Mononuclear cell (primary cell): ENCODE measurements around the gene AIPL1. TPM values are rescaled to one million over a fixed set of nuclear protein-coding genes. Genes with fewer than 3 reads are reported as not detected.

Experiments used
- H3K27me3 ChIP-seq: 2 replicates; pipeline ENCODE4 v1.6.0; 2011; ENCODE audit warnings: low read length, control low read depth; ENCODE audit not compliant: insufficient read depth
- H3K4me1 ChIP-seq: 2 replicates; pipeline ENCODE4 v1.5.1; 2011; ENCODE audit warnings: mild to moderate bottlenecking, low read length, control low read depth; ENCODE audit not compliant: insufficient read depth
- H3K4me3 ChIP-seq: 2 replicates; pipeline ENCODE4 v1.5.1; 2011; ENCODE audit warnings: mild to moderate bottlenecking, low read length, moderate library complexity
- H3K9me3 ChIP-seq: 2 replicates; pipeline ENCODE4 v1.5.1; 2011; ENCODE audit warnings: low read depth, mild to moderate bottlenecking, control low read depth, low read length
- total RNA-seq: library from RNA; depleted of rRNA; stranded (reverse); fragments of >200 nt; gene quantifications from one replicate; pipeline ENCODE4 v1.2.3, GENCODE V29; 2012

The AIPL1 gene
- total RNA-seq, 1 donor: under 0.01 TPM

- no peaks in the 10 kb centered on the region for H3K9me3 ChIP-seq
- H3K27me3 ChIP-seq: no peaks in the 10 kb centered on the region
- no peak overlapping the region for H3K4me3 ChIP-seq
- H3K4me1 ChIP-seq: peaks cover 6% of the 10 kb centered on the region
Observed at GRCh38 chr17:6458460-6458950, 23.6 kb upstream of the AIPL1 start.

- no peak overlapping the region for H3K4me3 ChIP-seq
- H3K27me3 ChIP-seq: no peaks in the 10 kb centered on the region
Observed at GRCh38 chr17:6457688-6458459, 23.0 kb upstream of the AIPL1 start.

GRCh38 chr17:6456914-6457687, 22.2 kb upstream of the AIPL1 start:
- no peaks in the 10 kb centered on the region for H3K9me3 ChIP-seq
- no peak overlapping the region for H3K4me3 ChIP-seq
- H3K4me1 ChIP-seq: peaks cover 6% of the 10 kb centered on the region
- no peaks in the 10 kb centered on the region for H3K27me3 ChIP-seq

More at GRCh38 chr17:6457688-6458459, 23.0 kb upstream of the AIPL1 start:
- no peaks in the 10 kb centered on the region for H3K9me3 ChIP-seq
- H3K4me1 ChIP-seq: peaks cover 6% of the 10 kb centered on the region

GRCh38 chr17:6456321-6456720, 21.4 kb upstream of the AIPL1 start:
- Histone ChIP-seq H3K4me1 (peaks cover 6% of the 10 kb centered on the region), H3K27me3 (no peaks in the 10 kb centered on the region), H3K9me3 (no peaks in the 10 kb centered on the region), H3K4me3 (no peak overlapping the region)

GRCh38 chr17:6455321-6455705, 20.4 kb upstream of the AIPL1 start:
- H3K4me3 ChIP-seq: no peak overlapping the region
- no peaks in the 10 kb centered on the region for H3K27me3 ChIP-seq
- peaks cover 6% of the 10 kb centered on the region for H3K4me1 ChIP-seq
- no peaks in the 10 kb centered on the region for H3K9me3 ChIP-seq

GRCh38 chr17:6454495-6455320, 19.8 kb upstream of the AIPL1 start:
- peaks cover 6% of the 10 kb centered on the region for H3K4me1 ChIP-seq
- H3K4me3 ChIP-seq: no peak overlapping the region
- no peaks in the 10 kb centered on the region for H3K9me3 ChIP-seq
- no peaks in the 10 kb centered on the region for H3K27me3 ChIP-seq

GRCh38 chr17:6453279-6454024, 18.5 kb upstream of the AIPL1 start:
- H3K4me3 ChIP-seq: no peak overlapping the region
- peaks cover 6% of the 10 kb centered on the region for H3K4me1 ChIP-seq
- H3K9me3 ChIP-seq: no peaks in the 10 kb centered on the region
- H3K27me3 ChIP-seq: no peaks in the 10 kb centered on the region

- no peak overlapping the region for H3K4me3 ChIP-seq
- no peaks in the 10 kb centered on the region for H3K9me3 ChIP-seq
- no peaks in the 10 kb centered on the region for H3K27me3 ChIP-seq
- peaks cover 6% of the 10 kb centered on the region for H3K4me1 ChIP-seq
Observed at GRCh38 chr17:6452471-6453266, 17.7 kb upstream of the AIPL1 start.

GRCh38 chr17:6450926-6451832, 16.3 kb upstream of the AIPL1 start:
- Histone ChIP-seq H3K4me3 (no peak overlapping the region), H3K4me1 (peaks cover 6% of the 10 kb centered on the region), H3K9me3 (no peaks in the 10 kb centered on the region), H3K27me3 (no peaks in the 10 kb centered on the region)

- no peaks in the 10 kb centered on the region for H3K27me3 ChIP-seq
- no peaks in the 10 kb centered on the region for H3K9me3 ChIP-seq
- peaks cover 7% of the 10 kb centered on the region for H3K4me1 ChIP-seq
- no peak overlapping the region for H3K4me3 ChIP-seq
Observed at GRCh38 chr17:6449307-6449706, 14.4 kb upstream of the AIPL1 start.

GRCh38 chr17:6448473-6448872, 13.6 kb upstream of the AIPL1 start:
- Histone ChIP-seq H3K4me1 (peaks cover 12% of the 10 kb centered on the region), H3K4me3 (no peak overlapping the region), H3K9me3 (no peaks in the 10 kb centered on the region), H3K27me3 (no peaks in the 10 kb centered on the region)

GRCh38 chr17:6446516-6447100, 11.7 kb upstream of the AIPL1 start:
- no peaks in the 10 kb centered on the region for H3K27me3 ChIP-seq
- no peaks in the 10 kb centered on the region for H3K9me3 ChIP-seq
- H3K4me3 ChIP-seq: no peak overlapping the region
- H3K4me1 ChIP-seq: peaks cover 14% of the 10 kb centered on the region
